Epithelial cell of esophagus (primary cell): ENCODE results near the gene ASF1B.

Experiments
- DNase-seq: peaks from one replicate; pipeline ENCODE4 v3.0.0; 2010; ENCODE audit warnings: low read depth
- H3K4me3 ChIP-seq: 2 replicates; pipeline ENCODE4 v1.5.1; 2011; ENCODE audit warnings: mild to moderate bottlenecking, low read length, control low read depth
- CTCF ChIP-seq: IDR thresholded peaks from 2 replicates; pipeline ENCODE4 v1.5.1; 2011; ENCODE audit warnings: low read depth, mild to moderate bottlenecking, low read length, control low read depth, inconsistent platforms; ENCODE audit not compliant: insufficient read depth; ENCODE audit errors: missing control alignments

Gene ASF1B

GRCh38 chr19:14160017-14160703, 23.8 kb upstream of the ASF1B start:
- no peak for DNase-seq
- no peak overlapping the region for H3K4me3 ChIP-seq
- TF ChIP-seq CTCF: no peak

- no peak overlapping the region for H3K4me3 ChIP-seq
- no peak for TF ChIP-seq CTCF
- DNase-seq: no peak
Observed at GRCh38 chr19:14159059-14159458, 22.7 kb upstream of the ASF1B start.

GRCh38 chr19:14158276-14159023, 22.1 kb upstream of the ASF1B start:
- no peak overlapping the region for H3K4me3 ChIP-seq
- TF ChIP-seq CTCF: no peak
- DNase-seq: no peak

GRCh38 chr19:14156971-14157717, 20.8 kb upstream of the ASF1B start:
- no peak overlapping the region for H3K4me3 ChIP-seq
- TF ChIP-seq CTCF: no peak
- DNase-seq: no peak

GRCh38 chr19:14156122-14156521, 19.7 kb upstream of the ASF1B start:
- no peak overlapping the region for H3K4me3 ChIP-seq
- DNase-seq: no peak
- TF ChIP-seq CTCF: no peak

- no peak overlapping the region for H3K4me3 ChIP-seq
- no peak for TF ChIP-seq CTCF
- no peak for DNase-seq
Observed at GRCh38 chr19:14155371-14155770, 19.0 kb upstream of the ASF1B start.
